DMS79 (cell line): Measurements from ENCODE around the gene NDUFS7.

Experiments used
- DNase-seq: peaks from one replicate; lab custom pipeline; 2025; lab: John Stamatoyannopoulos, UW

NDUFS7 gene

GRCh38 chr19:1400281-1401137 is 16.8 kb downstream of the NDUFS7 start:
- peak; percentile 18 for DNase-seq

GRCh38 chr19:1401138-1401888 is 17.6 kb downstream of the NDUFS7 start, which contains the start of gene GAMT:
GAMT (minus strand) TSS chr19:1401542; CDS start chr19:1401476, 66 bp downstream.
- DNase-seq, result peak; percentile 10

- no peak for DNase-seq
These were observed 18.1 kb downstream of the NDUFS7 start for GRCh38 chr19:1401889-1402217.

- no peak for DNase-seq
These were observed 18.8 kb downstream of the NDUFS7 start for GRCh38 chr19:1402411-1403070.

- DNase-seq, result peak; percentile 93
These were observed 23.2 kb downstream of the NDUFS7 start for GRCh38 chr19:1406774-1407527.

GRCh38 chr19:1407528-1408299 is 24.0 kb downstream of the NDUFS7 start, which contains the start of gene DAZAP1:
DAZAP1 (plus strand) TSS chr19:1407586; CDS start chr19:1407774, 188 bp downstream.
- DNase-seq, result no peak

- DNase-seq, result no peak
These were observed 24.8 kb downstream of the NDUFS7 start for GRCh38 chr19:1408300-1409203.

- DNase-seq, result no peak
These were observed 25.7 kb downstream of the NDUFS7 start for GRCh38 chr19:1409204-1410005.

- DNase-seq, result no peak
These were observed 26.6 kb downstream of the NDUFS7 start for GRCh38 chr19:1410136-1410786.

GRCh38 chr19:1410789-1411188 is 27.1 kb downstream of the NDUFS7 start:
- no peak for DNase-seq

GRCh38 chr19:1411255-1412191 is 27.8 kb downstream of the NDUFS7 start:
- no peak for DNase-seq

GRCh38 chr19:1412323-1412923 is 28.7 kb downstream of the NDUFS7 start:
- no peak for DNase-seq

GRCh38 chr19:1412995-1413800 is 29.5 kb downstream of the NDUFS7 start:
- no peak for DNase-seq

- DNase-seq, result no peak
These were observed 32.5 kb downstream of the NDUFS7 start for GRCh38 chr19:1416014-1416841.

- DNase-seq, result no peak
These were observed 33.4 kb downstream of the NDUFS7 start for GRCh38 chr19:1417145-1417544.
